Calu3 (cell line): ENCODE results near the gene GDF2. TPM values are rescaled to one million over a fixed set of nuclear protein-coding genes. Genes with fewer than 3 reads are reported as not detected.

ENCODE experiments used
- BruUV-seq: library from RNA; stranded (reverse); fragments of 400-500 nt; replicated peaks from 2 replicates; lab custom pipeline; 2021; lab: Mats Ljungman, UMichigan
- CTCF ChIA-PET: fragments of 300-600 bp; sonication (Branson Sonifier 250); formaldehyde crosslinking; loops from one replicate; lab custom pipeline; 2022; ENCODE audit warnings: antibody characterized with exemption; lab: Charles Lee
- DNase-seq: peaks from one replicate; pipeline ENCODE4 v3.0.0; 2022
- H3K27ac Mint-ChIP-seq: one replicate; pipeline ENCODE4 v1.8.0; 2022; ENCODE audit warnings: mixed read lengths; ENCODE audit not compliant: unreplicated experiment
- H3K27me3 Mint-ChIP-seq: one replicate; pipeline ENCODE4 v1.8.0; 2022; ENCODE audit warnings: mixed read lengths; ENCODE audit not compliant: unreplicated experiment
- H3K36me3 Mint-ChIP-seq: one replicate; pipeline ENCODE4 v1.8.0; 2022; ENCODE audit warnings: mild to moderate bottlenecking, moderate library complexity, mixed read lengths; ENCODE audit not compliant: insufficient read depth, unreplicated experiment
- H3K4me1 Mint-ChIP-seq: one replicate; pipeline ENCODE4 v1.8.0; 2022; ENCODE audit warnings: mild to moderate bottlenecking, low read depth, mixed read lengths; ENCODE audit not compliant: unreplicated experiment
- H3K4me3 Mint-ChIP-seq: one replicate; pipeline ENCODE4 v1.8.0; 2022; ENCODE audit warnings: mild to moderate bottlenecking, low read depth, moderate library complexity, mixed read lengths; ENCODE audit not compliant: unreplicated experiment
- H3K9me3 Mint-ChIP-seq: one replicate; pipeline ENCODE4 v1.8.0; 2022; ENCODE audit warnings: low read depth, mixed read lengths; ENCODE audit not compliant: unreplicated experiment
- intact Hi-C: fragments of 100-400 bp; cut with micrococcal nuclease; formaldehyde crosslinking; loops from one replicate; pipeline ENCODE4 v1.10.0; 2022; ENCODE audit not compliant: unreplicated experiment
- total RNA-seq: library from RNA; stranded (reverse); gene quantifications from 2 replicates; pipeline ENCODE4 v1.2.3, GENCODE V29; 2022
- TF ChIP-seq, protein P1 (sequence below): fragments of 200-600 bp; IDR thresholded peaks from one replicate; pipeline ENCODE4 v1.8.0; 2022; ENCODE audit warnings: antibody characterized with exemption; ENCODE audit not compliant: unreplicated experiment

GDF2 gene
- total RNA-seq, 1 experiment from 2014 or later = not detected

DNA sequence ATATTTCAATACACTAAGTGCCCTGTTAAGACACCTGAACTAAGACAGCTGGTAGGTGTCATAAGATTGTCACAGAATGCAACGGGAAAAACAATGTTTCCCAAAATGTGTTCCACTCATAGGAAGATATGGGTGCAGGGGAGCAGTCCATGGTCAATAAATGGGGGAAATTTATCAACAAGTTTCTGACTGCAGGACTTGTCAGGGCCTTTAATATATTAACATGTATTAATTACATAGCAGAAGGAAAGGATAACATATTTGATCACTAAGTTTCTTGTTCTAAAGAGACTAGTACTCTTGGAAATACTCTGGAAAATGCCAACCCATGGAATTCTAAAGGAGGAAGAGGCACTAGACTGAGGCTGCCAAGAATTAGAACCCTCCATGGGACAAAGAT is 32.6 kb downstream of the GDF2 start:
- Mint-ChIP-seq H3K9me3 (no peaks in the 10 kb centered on the region), H3K4me3 (no peak overlapping the region), H3K27me3 (no peaks in the 10 kb centered on the region), H3K27ac (no peak overlapping the region), H3K4me1 (no peaks in the 10 kb centered on the region), H3K36me3 (no peaks in the 10 kb centered on the region)
- no peak for DNase-seq
- intact Hi-C loops = no loop called here
- TF ChIP-seq, protein P1, sequence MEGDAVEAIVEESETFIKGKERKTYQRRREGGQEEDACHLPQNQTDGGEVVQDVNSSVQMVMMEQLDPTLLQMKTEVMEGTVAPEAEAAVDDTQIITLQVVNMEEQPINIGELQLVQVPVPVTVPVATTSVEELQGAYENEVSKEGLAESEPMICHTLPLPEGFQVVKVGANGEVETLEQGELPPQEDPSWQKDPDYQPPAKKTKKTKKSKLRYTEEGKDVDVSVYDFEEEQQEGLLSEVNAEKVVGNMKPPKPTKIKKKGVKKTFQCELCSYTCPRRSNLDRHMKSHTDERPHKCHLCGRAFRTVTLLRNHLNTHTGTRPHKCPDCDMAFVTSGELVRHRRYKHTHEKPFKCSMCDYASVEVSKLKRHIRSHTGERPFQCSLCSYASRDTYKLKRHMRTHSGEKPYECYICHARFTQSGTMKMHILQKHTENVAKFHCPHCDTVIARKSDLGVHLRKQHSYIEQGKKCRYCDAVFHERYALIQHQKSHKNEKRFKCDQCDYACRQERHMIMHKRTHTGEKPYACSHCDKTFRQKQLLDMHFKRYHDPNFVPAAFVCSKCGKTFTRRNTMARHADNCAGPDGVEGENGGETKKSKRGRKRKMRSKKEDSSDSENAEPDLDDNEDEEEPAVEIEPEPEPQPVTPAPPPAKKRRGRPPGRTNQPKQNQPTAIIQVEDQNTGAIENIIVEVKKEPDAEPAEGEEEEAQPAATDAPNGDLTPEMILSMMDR = no peak
- CTCF ChIA-PET = no interaction called here
- BruUV-seq = no TSS peak

GRCh38 chr10:47356708-47357107 is 34.5 kb downstream of the GDF2 start:
- H3K27me3 Mint-ChIP-seq = no peaks in the 10 kb centered on the region
- DNase-seq = no peak
- no peaks in the 10 kb centered on the region for H3K9me3 Mint-ChIP-seq
- no peaks in the 10 kb centered on the region for H3K36me3 Mint-ChIP-seq
- H3K4me3 Mint-ChIP-seq = no peak overlapping the region
- BruUV-seq = no TSS peak
- TF ChIP-seq, protein P1 = no peak
- H3K4me1 Mint-ChIP-seq = peaks cover under 1% of the 10 kb centered on the region
- H3K27ac Mint-ChIP-seq = no peak overlapping the region
- intact Hi-C loops = no loop called here
- CTCF ChIA-PET = no interaction called here

DNA sequence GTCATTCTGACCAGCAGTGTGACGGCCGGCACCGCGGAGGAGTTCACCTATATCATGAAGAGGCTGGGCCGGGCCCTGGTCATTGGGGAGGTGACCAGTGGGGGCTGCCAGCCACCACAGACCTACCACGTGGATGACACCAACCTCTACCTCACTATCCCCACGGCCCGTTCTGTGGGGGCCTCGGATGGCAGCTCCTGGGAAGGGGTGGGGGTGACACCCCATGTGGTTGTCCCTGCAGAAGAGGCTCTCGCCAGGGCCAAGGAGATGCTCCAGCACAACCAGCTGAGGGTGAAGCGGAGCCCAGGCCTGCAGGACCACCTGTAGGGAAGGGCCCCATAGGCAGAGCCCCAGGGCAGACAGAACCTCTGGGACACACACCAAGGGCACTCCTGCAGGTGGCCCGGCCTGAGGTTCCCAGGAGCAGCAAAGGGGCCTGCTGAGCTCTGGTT is 34.9 kb downstream of the GDF2 start:
- Mint-ChIP-seq H3K9me3 (no peaks in the 10 kb centered on the region), H3K4me1 (peaks cover 5% of the 10 kb centered on the region), H3K27ac (no peak overlapping the region), H3K27me3 (no peaks in the 10 kb centered on the region), H3K4me3 (no peak overlapping the region), H3K36me3 (no peaks in the 10 kb centered on the region)
- TF ChIP-seq, protein P1 = no peak
- no peak for DNase-seq
- no TSS peak for BruUV-seq
- CTCF ChIA-PET = no interaction called here
- intact Hi-C loops = no loop called here

- intact Hi-C loops = no loop called here
- CTCF ChIA-PET = no interaction called here
- peaks cover 8% of the 10 kb centered on the region for H3K4me1 Mint-ChIP-seq
- no peaks in the 10 kb centered on the region for H3K36me3 Mint-ChIP-seq
- no peak overlapping the region for H3K27ac Mint-ChIP-seq
- BruUV-seq = no TSS peak
- TF ChIP-seq, protein P1 = no peak
- H3K9me3 Mint-ChIP-seq = no peaks in the 10 kb centered on the region
- no peak for DNase-seq
- H3K27me3 Mint-ChIP-seq = no peaks in the 10 kb centered on the region
- no peak overlapping the region for H3K4me3 Mint-ChIP-seq
These were observed 35.7 kb downstream of the GDF2 start for GRCh38 chr10:47357911-47358310.
